Myometrial cell (primary cell): ENCODE data around the gene NAP1L2. TPM values are rescaled to one million over a fixed set of nuclear protein-coding genes. Genes with fewer than 3 reads are reported as not detected.

ENCODE experiments used
- total RNA-seq: library from RNA; depleted of rRNA; stranded (reverse); fragments of >200 nt; gene quantifications from 2 replicates; pipeline ENCODE4 v1.2.3, GENCODE V29; 2015

The NAP1L2 gene, protein sequence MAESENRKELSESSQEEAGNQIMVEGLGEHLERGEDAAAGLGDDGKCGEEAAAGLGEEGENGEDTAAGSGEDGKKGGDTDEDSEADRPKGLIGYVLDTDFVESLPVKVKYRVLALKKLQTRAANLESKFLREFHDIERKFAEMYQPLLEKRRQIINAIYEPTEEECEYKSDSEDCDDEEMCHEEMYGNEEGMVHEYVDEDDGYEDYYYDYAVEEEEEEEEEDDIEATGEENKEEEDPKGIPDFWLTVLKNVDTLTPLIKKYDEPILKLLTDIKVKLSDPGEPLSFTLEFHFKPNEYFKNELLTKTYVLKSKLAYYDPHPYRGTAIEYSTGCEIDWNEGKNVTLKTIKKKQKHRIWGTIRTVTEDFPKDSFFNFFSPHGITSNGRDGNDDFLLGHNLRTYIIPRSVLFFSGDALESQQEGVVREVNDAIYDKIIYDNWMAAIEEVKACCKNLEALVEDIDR
- total RNA-seq, result 3.5 and 6.3 TPM in 2 replicates

DNA sequence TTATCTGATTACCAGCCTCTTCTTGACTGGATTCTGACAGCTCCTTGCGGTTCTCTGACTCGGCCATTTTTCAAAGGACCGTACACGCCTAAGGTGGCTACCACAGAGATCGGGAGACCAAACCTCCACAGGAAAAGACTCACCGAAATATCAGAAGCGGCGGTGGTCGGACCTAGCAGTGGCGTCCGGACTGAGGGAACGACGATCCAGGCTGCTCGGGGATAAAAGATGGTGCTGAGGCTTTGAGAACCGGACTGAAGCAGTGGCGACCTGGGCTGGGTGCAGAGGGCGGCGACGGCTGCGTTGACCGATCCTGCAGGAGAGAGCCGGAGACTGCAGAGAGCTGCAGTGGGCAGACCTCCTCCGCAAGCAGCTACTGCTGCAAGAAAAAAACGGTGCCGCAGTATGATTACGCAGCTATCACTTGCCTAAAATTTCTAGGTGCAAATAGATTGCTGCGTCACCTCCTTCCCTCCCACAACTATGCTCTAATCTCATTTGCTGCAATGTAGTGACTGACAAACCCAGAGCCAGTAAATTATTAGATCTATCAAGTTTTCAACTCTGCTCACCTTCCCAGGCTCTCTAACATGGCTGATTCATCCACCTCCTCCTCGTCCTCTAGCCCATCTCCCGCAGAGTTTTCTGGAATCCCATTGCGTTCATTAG, at the start of gene NAP1L2:
Gene NAP1L2 (minus strand): TSS at position 426 of the 669 bp plus-strand sequence. CDS start 359 bp downstream, at position 67.

Other genes starting within 250 kb of the NAP1L2 start
- not detected in 2 replicates for gene PABPC1L2B, start 211.9 kb downstream of the NAP1L2 start, total RNA-seq
- gene PABPC1L2A, start 135.3 kb downstream of the NAP1L2 start, total RNA-seq, result not detected in 2 replicates
- not detected in 2 replicates for gene CDX4, start 232.2 kb upstream of the NAP1L2 start, total RNA-seq